Stimulated activated CD4-positive, alpha-beta T cell treated with anti-CD3 and anti-CD28 coated beads, Interleukin-4, amount 100 ng/mL, for 24 hours (primary cell): ENCODE data around the gene TSN.

Source experiments
- DNase-seq: peaks from one replicate; pipeline ENCODE4 v3.0.0-alpha.2; 2020

Gene TSN

DNA sequence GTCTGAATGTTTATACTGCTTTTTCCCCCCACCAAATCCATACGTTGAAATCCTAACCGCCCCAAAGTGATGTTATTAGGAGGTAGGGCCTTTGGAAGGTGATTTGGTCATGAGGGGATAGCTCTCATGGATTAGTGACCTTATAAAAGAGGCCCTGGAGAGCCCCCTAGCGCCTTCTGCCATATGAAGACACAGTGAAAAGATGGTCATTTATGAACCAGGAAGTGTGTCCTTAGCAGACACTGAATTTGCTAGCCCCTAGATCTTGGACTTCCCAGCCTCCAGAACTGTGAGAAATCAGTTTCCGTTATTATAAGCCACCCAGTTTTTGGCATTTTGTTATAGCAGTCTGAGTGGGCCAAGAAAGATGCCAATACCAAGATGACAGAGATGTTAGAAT lies 7.2 kb upstream of the TSN start:
- DNase-seq = no peak

DNA sequence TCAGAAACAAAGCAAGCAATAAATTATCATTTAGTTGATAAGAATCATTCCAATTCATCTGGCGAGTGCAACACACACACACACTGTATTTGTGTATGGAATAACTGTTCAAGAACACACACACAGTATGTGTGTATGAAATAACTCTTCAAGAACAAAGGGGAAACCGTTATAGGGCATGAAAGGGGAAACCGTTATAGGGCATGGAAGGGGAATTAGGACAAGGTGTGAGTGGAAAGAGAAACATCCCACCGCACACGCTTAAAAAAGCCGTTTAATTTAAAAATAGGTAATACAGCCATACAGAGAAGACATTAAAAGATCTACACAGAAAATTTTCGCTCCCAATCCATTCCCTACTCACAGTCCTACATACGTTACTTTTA lies 607 bp upstream of the TSN start:
- DNase-seq = no peak

DNA sequence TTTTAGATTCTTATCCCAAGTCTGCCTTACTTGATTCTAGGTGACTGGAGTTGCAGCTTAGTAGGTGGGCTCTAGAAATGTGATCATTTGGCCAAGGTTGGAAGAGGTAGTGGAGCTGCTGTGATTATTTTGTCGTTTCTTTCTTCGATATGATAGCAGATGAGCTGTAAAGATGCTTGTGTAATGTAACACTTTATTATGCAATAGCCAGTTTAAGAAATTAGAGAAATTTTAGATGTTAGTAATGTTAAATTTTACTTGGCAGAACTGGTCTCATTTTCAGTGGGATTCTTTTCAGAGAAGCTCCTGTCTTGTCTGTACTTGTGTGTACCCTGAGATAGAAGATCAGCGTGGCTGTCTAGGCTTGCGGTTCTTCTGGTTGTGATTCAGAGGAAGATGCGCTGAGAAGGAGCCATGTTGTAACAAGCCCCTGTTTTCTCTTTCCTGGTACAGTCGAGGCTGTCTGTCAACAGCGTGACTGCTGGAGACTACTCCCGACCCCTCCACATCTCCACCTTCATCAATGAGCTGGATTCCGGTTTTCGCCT lies 9.3 kb downstream of the TSN start:
- DNase-seq = no peak

DNA sequence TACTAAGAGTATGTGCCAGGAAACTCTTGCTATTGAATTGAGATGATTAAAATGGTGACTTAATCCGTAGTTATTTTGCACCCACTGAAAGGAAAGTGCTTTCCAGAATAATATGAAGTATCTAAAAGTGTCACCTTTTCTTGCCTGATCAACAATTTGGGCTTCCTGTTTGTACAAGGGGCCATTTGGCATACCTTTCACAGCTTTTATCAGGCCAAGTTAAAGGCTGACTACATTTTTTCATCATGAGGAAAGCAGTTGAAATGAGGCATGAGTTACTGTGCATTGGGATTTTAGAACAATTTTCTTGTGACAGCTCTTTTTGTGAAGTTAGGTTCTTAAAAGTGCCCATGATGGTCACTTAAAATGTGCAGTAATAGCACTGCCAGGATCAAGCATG lies 11.2 kb downstream of the TSN start:
- DNase-seq = no peak

DNA sequence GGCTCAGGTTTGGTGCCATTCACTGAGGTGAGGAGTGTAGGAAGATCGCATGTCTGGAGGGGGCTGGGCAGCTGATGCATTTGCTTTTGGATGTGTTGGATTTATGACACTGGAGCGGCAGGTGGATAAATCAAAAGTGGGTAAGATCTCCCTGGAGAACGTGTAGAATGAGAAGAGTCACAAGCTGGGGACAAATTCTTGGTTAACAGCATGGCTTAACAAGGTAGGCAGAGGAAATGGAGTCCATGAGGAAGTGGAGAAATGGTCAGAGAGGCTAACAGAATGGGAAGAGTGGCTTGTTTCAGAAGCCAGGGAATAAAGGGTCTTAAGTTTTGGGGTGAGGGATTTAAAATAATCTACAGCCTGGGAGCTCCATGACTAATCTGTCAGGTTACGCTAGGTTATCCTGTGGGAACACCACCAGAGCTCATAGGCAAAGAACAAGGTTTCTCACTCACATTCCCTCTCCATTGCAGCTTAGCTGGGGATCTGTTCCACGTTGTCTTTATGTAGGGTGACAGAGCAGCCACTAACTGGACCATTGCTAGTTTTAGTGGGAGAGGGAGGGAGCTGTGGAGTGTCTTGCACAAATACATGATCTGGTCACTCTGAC lies 12.8 kb downstream of the TSN start:
- no peak for DNase-seq

DNA sequence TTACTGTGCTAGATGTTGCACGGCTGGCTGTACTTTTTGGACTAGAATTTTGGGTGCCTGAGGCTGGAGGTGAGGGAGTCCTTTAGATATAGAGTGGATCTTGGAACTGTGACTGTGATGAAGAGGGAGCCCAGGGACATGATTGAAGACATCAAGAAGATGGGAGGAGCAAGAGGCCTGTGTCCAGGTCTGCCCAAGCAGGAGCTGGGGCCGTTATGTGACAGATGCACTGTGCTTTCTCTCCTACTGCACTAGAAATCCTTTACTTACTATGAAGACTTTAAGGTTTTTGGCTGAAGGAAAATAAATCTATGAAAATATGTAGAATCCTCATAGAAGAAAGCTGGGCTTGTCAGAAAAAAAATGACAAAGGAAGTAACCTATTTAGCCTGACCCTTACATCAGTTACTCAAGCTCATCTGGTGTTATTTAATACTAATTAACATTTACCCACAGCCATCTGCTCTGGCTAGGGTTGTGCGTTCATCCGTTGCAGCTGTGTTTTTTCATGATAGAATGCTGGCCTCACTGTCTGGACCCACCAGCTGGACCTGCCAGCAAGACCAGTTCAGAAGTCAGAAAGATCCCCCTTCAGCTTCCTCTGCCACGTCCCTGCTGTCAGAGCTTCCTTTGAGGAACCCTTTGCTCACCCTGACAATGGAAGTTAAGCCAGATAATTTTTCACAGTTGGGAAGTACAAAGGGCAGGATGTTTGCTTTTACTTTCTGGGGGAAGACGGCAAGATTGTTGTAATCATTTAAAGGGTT lies 16.7 kb downstream of the TSN start:
- DNase-seq = no peak

DNA sequence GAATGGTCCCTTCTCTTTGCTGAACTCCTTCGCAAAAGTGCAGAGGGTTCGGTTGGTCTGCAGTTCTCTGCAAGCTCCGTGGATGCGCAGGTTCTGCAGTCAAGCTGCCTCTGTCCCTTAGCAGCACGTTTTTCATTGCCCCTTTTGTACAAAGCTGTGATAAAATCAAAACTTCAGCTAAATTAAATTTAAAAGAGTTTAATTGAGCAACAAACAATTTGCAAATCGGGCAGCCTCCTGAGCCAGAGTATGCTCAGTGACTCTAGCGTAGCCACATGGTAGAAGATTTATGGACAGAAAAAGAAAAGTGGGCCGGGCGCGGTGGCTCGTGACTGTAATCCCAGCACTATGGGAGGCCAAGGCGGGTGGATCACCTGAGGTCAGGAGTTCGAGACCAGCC lies 18.8 kb downstream of the TSN start:
- no peak for DNase-seq

DNA sequence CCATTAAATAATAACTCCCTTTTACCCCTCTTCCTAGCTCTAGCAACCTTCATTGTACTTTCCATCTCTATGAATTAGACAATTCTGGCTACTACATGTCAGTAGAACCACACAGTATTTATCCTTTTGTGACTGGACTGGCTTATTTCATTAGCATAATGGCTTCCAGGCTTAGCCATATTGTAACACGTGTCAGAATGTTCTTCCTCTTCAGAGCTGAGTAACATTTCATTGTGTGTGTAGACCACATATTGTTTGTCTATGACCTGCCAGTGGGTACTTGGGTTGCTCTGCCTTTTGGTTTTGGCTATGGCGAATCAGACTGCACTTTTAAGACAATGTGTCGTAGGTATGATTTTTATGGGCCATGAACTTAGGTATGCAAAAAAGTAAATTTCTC lies 20.9 kb downstream of the TSN start:
- DNase-seq = no peak

DNA sequence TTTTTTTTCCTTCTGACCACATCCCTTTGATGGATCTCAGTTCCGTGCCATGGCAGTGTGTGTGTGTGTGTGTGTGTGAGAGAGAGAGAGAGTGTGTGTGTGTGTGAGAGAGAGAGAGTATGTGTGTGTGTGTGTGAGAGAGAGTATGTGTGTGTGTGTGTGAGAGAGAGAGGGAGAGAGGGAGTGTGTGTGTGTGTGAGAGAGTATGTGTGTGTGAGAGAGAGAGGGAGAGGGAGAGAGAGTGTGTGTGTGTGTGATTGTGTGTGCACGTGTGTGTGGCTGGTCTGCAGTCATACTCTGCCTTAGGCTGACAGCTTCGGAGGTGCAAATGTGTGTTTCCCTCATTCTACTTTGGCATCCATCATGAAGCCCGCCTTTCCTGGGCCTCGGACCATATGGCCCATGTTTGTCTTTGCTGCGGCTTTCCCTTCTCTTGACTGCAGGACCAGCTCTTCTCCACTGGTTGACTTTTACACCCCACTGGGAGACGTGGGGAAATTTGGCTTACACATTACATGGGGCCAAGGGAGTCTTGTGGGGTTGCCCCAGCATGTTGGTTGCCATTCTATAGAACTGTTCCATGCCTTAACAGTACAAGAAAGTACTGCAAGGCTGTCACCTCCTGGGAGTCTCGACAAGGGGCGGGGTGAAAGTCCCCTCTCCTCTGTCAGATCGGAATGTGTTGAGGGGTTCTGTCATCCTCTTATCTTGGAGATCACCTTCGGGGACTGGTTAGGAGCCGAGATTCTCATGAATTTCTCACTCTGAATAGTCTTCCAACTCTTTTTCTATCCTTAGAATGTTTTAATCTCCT lies 21.6 kb downstream of the TSN start:
- no peak for DNase-seq

DNA sequence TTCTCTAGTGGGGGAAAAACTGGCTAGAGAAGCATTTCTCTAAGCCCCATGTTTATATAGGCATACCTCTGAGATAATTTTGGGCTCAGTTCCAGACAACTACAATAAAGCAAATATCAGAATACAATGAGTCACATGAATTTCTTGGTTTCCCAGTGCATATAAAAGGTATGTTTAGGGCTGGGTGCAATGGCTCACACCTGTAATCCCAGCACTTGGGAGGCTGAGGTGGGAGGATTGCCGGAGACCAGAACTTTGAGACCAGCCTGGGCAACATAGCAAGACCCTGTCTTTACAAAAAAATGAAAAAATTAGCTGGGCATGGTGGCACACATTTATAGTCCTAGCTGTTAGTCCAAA lies 22.2 kb downstream of the TSN start:
- no peak for DNase-seq

DNA sequence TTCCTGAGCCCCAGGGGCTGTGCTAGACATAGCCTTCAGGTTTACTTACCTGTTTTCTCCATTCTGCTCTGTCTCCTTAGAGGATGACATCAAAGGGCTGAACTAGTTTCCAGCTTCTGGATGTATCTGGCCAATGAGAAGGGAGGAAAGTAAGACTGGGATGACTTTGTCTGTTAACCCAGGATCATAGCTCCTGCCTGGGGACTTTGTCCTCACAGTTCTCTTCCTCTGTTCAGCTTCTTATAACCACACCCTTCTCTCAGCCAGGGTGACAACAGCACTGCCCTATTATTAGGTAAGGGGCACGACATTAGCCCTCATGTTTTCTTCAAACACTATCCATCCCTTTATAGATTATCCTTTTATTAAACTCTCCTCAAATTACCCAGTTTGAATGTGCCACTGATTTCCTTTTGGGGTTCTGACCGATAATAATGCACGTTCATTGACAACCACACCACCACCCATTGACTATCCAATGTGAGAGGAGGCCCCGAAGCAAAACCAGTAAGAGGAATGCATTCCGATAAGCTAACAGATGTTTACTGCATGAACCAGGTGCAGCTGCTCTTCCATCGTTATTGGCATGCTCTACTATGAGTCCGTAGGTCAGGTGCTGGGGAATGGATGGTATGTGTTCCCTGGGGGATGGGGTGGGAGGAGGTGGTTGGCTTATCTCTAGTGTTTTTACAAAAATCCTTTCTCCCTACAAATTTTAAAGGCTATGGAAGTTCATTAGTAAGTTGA lies 23.5 kb downstream of the TSN start:
- no peak for DNase-seq

DNA sequence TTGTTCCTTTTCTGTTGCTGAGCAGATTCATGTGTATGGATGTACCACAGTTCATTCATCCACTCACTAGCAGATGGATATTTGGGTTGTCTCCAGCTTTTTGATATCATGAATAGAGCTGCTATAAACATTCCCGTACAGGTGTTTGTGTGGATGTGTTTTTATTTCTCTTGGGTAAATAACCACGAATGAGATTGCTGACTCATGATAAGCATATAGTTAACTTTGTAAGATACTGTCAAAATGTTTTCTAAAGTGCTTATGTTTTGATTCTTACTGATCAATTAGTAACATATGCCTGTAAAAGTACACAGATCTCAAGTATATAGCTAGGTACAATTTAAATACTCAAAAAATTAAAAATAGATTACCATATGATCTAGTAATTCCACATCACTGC lies 27.7 kb downstream of the TSN start:
- DNase-seq = no peak

DNA sequence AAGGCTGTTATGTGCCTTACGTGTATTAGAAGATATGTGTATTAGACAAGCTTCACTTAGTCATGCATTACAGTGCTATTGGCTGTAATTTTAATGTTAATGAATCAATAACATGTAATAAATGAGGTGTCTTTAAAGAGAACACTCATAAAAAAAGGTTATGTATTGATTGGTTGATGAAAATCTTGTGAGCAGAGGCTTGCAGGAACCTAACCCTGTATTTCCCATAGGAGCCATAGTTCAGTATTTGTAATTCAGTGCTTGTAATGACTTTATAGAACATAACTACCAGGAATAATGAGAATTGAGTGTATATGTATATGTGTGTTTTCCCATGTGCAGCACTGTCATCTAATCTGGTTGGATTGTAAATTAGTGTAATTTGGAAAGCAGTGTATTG lies 33.2 kb downstream of the TSN start:
- no peak for DNase-seq

DNA sequence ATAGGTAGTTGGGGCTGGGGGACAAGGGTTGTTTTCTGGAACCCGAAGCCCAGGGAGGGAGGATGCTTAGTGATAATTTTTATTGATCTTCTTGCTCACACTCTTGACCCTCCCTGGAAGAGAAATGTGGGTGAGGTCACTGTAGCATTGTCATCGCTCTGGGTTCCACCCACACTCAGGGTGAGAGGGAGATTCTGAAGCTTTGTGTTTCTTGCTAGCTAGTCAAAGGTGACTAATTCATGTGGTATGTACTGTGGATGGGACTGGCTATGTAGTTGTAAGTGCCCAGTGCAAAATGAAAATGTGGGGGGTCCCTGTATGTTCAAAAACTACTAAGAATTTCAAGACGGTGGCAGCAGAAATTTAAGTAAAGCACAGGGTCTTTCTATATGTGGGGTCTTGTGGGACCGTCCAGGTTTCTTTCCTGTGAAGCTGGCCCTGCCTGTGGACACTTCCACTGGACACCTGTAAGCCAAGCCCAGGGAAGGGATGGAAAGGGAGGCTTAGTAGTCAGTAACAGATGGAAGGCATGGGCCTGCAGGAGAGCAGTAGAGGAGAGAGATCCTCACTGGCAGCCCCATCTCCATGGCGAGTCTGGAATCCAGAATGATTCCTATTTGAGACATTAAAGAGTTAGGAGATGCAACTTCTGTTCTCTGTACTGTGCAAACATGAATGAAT lies 35.0 kb downstream of the TSN start:
- DNase-seq = no peak

DNA sequence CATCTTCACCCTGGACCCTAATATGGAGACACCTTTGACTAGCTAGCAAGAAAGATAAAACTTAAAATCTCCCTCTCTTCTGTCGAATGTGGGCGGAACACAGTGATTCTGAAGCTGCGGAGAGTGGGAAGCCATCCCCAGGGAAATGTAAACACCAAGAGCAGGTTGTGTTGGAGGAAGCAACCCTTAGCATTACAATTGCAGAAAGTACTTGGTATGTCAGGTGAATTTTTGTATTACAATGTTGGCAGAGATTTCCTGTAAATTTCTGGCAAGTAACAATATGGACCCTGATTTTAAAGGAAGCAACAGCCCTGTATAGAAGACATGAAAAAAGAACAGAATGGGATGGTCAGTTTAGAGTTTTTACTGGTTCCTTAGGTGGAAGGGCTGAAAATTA lies 35.8 kb downstream of the TSN start:
- no peak for DNase-seq

DNA sequence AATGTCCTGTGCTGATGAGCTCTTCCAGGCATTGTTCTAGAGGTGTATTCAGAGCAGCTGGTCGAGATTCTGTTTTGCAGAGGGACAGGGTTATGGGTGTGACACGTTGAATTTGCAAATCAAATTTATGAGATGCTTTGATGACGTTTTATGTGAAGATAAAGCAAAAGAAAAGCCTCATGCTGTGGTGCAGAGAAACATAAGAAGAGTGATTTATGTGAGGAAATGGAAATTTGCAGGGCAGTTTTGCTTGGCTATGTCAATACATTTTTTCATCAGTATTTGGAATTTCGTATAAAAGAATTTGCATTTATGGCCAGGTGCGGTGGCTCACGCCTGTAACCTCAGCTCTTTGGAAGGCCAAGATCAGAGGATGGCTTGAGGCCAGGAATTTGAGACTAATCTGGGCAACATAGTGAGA lies 36.4 kb downstream of the TSN start:
- DNase-seq = no peak

DNA sequence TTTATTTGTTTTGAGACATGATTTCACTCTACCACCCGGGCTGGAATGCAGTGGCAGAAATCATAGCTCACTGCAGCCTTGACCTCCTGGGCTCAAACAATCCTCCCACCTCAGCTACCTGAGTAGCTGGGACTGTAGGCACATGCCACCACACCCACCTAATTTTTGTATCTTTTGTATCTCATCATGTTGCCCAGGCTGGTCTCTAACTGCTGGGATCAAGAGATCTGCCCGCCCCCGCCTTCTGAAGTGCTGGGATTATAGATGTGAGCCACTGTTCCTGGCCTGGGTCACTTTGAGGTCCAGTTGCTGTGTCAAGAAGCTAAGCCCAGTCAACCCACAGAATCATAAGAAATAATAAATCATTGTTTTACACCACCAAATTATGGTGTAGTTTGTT lies 38.4 kb downstream of the TSN start:
- no peak for DNase-seq

DNA sequence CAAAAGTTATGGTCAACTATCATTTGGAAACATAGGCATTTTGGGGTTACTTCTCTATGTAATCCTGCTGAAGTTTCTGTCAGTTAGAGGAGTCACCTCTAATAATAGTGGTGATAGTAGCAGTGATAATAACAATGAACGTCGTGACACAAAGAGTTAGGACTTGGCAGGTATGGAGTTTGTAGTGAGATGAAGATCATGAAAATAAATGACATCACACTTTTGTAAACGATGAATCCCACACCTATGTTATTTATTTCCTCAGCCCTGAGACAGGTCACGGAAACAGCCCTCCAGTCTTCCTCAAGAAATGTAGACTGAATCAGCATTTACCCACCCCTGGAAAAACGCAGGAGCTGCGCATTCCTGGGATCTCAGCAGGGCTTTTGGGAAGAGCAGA lies 38.8 kb downstream of the TSN start:
- DNase-seq = no peak

DNA sequence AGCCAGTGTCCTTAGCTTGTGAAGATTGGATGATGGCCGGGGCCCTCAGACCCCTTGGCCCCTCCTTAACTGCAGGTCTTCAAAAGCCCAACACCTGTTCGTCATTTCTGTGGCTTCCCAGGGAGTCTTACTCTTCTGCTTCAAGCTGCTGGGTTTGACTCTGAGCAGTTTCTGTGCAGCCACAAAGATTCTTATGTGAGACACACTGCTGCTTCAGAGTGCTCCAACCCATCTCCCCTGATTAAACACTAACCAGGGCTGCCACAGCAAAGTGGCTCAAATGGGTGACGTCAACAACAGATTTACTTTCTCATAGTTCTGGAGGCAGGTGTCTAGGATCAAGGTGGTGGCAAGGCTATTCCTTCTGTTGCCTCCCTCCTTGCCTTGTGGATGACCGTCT lies 40.8 kb downstream of the TSN start:
- no peak for DNase-seq

DNA sequence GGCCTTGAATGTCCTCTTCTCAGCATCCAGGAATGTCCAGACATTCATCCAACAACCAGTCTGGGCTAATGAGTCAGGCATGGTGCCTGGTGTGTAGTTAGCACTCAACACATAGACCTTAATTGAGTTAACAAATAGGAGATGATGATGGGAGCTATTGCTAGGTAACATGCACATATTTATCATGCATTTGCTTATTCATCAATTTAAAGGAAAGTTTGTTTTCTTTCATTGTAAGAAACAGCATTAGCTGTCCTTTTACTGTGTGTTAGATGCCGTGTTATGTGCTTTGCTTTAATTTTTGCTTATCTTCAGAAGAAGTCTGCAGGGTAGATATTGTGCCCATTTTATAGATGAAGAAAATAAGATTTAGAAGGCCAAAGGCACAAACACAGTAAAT lies 43.2 kb downstream of the TSN start:
- DNase-seq = no peak

DNA sequence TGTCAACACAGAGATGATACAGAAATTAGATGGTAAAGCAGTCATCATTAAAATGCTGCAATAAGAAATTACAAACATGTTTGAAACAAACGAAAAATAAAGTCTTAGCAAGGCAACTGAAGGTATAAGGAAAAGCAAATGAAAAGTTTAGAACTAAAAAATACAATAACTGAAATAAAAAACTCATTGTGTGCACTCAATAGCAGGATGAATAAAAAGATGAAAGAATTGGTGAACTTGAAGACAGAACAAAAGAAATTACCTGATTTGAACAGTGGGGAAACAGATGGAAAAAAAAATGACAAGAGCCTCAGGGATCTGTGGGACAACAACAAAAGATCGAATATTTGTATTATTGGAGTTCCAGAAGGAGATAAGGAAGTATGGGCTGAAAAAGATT lies 46.5 kb downstream of the TSN start:
- DNase-seq = no peak

DNA sequence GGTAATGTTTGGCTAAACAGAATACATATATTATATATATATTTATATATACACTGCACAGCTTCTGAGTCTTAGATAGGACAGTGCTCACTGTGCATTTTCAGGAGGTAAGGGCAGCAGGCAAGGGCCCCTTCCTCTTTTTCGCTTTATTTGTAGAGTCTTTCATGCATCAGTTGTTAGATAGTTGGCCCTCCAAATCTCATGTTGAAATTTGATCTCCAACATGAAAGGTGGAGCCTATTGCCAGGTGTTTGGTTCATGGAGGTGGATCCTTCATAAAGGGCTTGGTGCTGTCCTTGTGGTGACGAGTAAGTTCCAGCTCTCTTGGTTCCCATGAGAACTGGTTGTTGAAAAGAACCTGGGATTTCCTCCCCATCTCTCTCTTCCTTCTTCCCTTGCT lies 48.1 kb downstream of the TSN start:
- no peak for DNase-seq

DNA sequence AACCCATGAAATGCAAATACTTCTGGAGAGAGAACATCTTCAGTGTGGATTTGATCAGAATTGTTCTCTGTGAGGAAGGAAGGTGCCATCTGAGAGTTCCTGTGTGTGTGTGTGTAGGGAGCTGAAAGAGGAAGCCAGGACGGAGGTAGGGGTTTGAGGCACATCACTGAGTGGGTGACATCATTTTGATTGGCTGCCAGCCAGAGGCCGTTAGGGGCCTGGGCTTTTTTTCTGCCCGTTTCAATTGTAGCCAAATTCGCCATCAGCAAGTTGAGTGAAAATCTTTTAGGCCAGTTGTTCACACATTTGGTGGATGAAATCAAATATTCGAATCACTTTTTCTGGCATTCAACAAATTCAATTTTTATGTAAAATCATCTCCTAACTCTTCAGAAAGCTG lies 48.9 kb downstream of the TSN start:
- DNase-seq = no peak
